Stomach (tissue), 9 donors: ENCODE results near the gene TMED8. TPM values are rescaled to one million over a fixed set of nuclear protein-coding genes. Genes with fewer than 3 reads are reported as not detected.
"Not testable (repeated sequence)": the region's sequence is repeated elsewhere in the genome, so short reads cannot be mapped to it uniquely, and the experiment has no call there.

Experiments
- DNase-seq, 2 donors: peaks; one replicate each; pipeline versions ENCODE4 v3.0.0 to v3.0.0-alpha.2; 2013 to 2019
- H3K27ac ChIP-seq, 5 donors: fragments of 200-600 bp in 4 of 5; sonication (generic) in 4 of 5; one replicate each; pipeline ENCODE4 v1.5.1; 2013 to 2019; ENCODE audit warnings: mild to moderate bottlenecking in 1 of 5, moderate library complexity in 1 of 5
- H3K27me3 ChIP-seq, 3 donors: fragments of 200-600 bp; sonication (generic); one replicate each; pipeline ENCODE4 v1.5.1; 2017 to 2019; ENCODE audit warnings: mixed run types in 1 of 3
- H3K36me3 ChIP-seq, 4 donors: fragments of 200-600 bp; sonication (generic); 1 replicate in 3 of 4; 2 replicates in 1 of 4; pipeline ENCODE4 v1.5.1; 2016 to 2019
- H3K4me1 ChIP-seq, 4 donors: fragments of 200-600 bp; sonication (generic); one replicate each; pipeline ENCODE4 v1.5.1; 2016 to 2019
- H3K4me3 ChIP-seq, 4 donors: fragments of 200-600 bp; sonication (generic) in 3 of 4; one replicate each; pipeline ENCODE4 v1.5.1; 2016 to 2019; ENCODE audit warnings: mild to moderate bottlenecking in 1 of 4
- H3K9me3 ChIP-seq, 4 donors: fragments of 200-600 bp; sonication (generic); one replicate each; pipeline ENCODE4 v1.5.1; 2016 to 2019
- CTCF ChIP-seq, 7 experiments: fragments of 450-650 bp in 4 of 7; fragments of 200-600 bp in 3 of 7; sonication (generic) in 3 of 7; IDR thresholded peaks; one replicate each; pipeline ENCODE4 v1.5.1; 2016 to 2019; ENCODE audit warnings: antibody characterized with exemption in 7 of 7, control low read depth in 2 of 7, mild to moderate bottlenecking in 1 of 7
- EP300 ChIP-seq: sonication (generic); formaldehyde crosslinking; IDR thresholded peaks from one replicate; pipeline ENCODE4 v1.6.1; 2017; ENCODE audit warnings: antibody characterized with exemption
- POLR2A ChIP-seq, 4 donors: fragments of 450-650 bp; IDR thresholded peaks; one replicate each; pipeline ENCODE4 v1.6.1; 2016; ENCODE audit warnings: antibody characterized with exemption in 4 of 4, control low read depth in 2 of 4, mild to moderate bottlenecking in 1 of 4, moderate library complexity in 1 of 4
- POLR2AphosphoS5 ChIP-seq, 3 donors: sonication (generic); formaldehyde crosslinking; IDR thresholded peaks; one replicate each; pipeline ENCODE4 v1.6.1; 2016; ENCODE audit warnings: antibody characterized with exemption in 3 of 3
- WGBS, 5 donors: extraction: QIAGEN DNeasy Blood & Tissue Kit in 3 of 5; methylation state at CpG; one replicate each; pipeline versions ENCODE4 v1.1.5 to v1.1.7; 2013 to 2018; 5-methylcytosine and 5-hydroxymethylcytosine counted together
- intact Hi-C: fragments of 100-400 bp; cut with DNase I; formaldehyde crosslinking; loops from one replicate; pipeline ENCODE4 v1.15.1; 2023; ENCODE audit warnings: low total_unique reads
- polyA plus RNA-seq, 3 donors: library from polyadenylated mRNA; stranded (reverse); fragments of 200-250 nt; gene quantifications; one replicate each; pipeline ENCODE4 v1.2.3, GENCODE V29; 2013
- total RNA-seq, 5 donors: library from RNA; depleted of rRNA; stranded (reverse); fragments of >200 nt; gene quantifications; one replicate each; pipeline versions ENCODE4 v1.1.0 to v1.2.3, GENCODE V29; 2014 to 2016
- donor health status: healthy with polysubstance abuse.
- donor health status: Bipolar disorder and iron deficiency.
- donor health status: healthy.

Gene TMED8
- total and polyA plus RNA-seq, 8 donors: 1.7 to 15.8 (median 5.0) TPM

GRCh38 chr14:77340389-77340788, 36.5 kb downstream of the TMED8 start:
- Histone ChIP-seq H3K4me3 (no peak overlapping the region), H3K9me3 (no peaks in the 10 kb centered on the region), H3K4me1 (no peaks in the 10 kb centered on the region), H3K36me3 (peaks cover 9 to 57% (median 48%) of the 10 kb centered on the region in 4 donors), H3K27ac (no peak overlapping the region), H3K27me3 (no peaks in the 10 kb centered on the region)
- DNase-seq: no peak
- TF ChIP-seq POLR2A (IDR thresholded peaks at IDR 0.05) (no peak), CTCF (IDR thresholded peaks at IDR 0.05) (no peak), POLR2AphosphoS5 (IDR thresholded peaks at IDR 0.05) (no peak), EP300 (no peak)
- intact Hi-C loops: no loop called here
- WGBS, 5 donors: 86 to 98% (median 95%) methylated on average over 4 of the region's 4 CpGs

- no peak for TF ChIP-seq POLR2AphosphoS5 (IDR thresholded peaks at IDR 0.05)
- no peak for TF ChIP-seq EP300
- TF ChIP-seq CTCF (IDR thresholded peaks at IDR 0.05): no peak
- no peak for TF ChIP-seq POLR2A (IDR thresholded peaks at IDR 0.05)
- H3K9me3 ChIP-seq: no peaks in the 10 kb centered on the region
- intact Hi-C loops: no loop called here
- no peaks in the 10 kb centered on the region for H3K27me3 ChIP-seq
- DNase-seq: no peak
- 93 to 100% (median 96%) methylated on average over 1 of the region's 1 CpG for WGBS, 5 donors
- H3K4me1 ChIP-seq: no peaks in the 10 kb centered on the region
- peaks cover 9 to 57% (median 48%) of the 10 kb centered on the region in 4 donors for H3K36me3 ChIP-seq
- H3K27ac ChIP-seq: no peak overlapping the region
- H3K4me3 ChIP-seq: no peak overlapping the region
Measured at GRCh38 chr14:77339407-77339806, 37.5 kb downstream of the TMED8 start.

- intact Hi-C loops: no loop called here
- no peak for DNase-seq
- Histone ChIP-seq H3K4me1 (no peaks in the 10 kb centered on the region), H3K9me3 (no peaks in the 10 kb centered on the region), H3K36me3 (peaks cover 9 to 49% (median 43%) of the 10 kb centered on the region in 4 donors), H3K4me3 (no peak overlapping the region), H3K27ac (no peak overlapping the region), H3K27me3 (no peaks in the 10 kb centered on the region)
- no peak for TF ChIP-seq POLR2A (IDR thresholded peaks at IDR 0.05)
- no peak for TF ChIP-seq POLR2AphosphoS5 (IDR thresholded peaks at IDR 0.05)
- TF ChIP-seq CTCF (IDR thresholded peaks at IDR 0.05): no peak
- TF ChIP-seq EP300: no peak
- 76 to 84% (median 79%) methylated on average over 2 of the region's 2 CpGs for WGBS, 5 donors
Measured at GRCh38 chr14:77338302-77338701, 38.6 kb downstream of the TMED8 start.

GRCh38 chr14:77337880-77338279, 39.0 kb downstream of the TMED8 start:
- 87 to 91% (median 90%) methylated on average over 3 of the region's 3 CpGs for WGBS, 5 donors
- no peak overlapping the region for H3K4me3 ChIP-seq
- no peak for DNase-seq
- no peak overlapping the region for H3K27ac ChIP-seq
- intact Hi-C loops: no loop called here
- H3K4me1 ChIP-seq: no peaks in the 10 kb centered on the region
- no peaks in the 10 kb centered on the region for H3K9me3 ChIP-seq
- H3K27me3 ChIP-seq: no peaks in the 10 kb centered on the region
- TF ChIP-seq EP300: no peak
- TF ChIP-seq POLR2AphosphoS5 (IDR thresholded peaks at IDR 0.05): no peak
- no peak for TF ChIP-seq CTCF (IDR thresholded peaks at IDR 0.05)
- peaks cover 9 to 45% (median 39%) of the 10 kb centered on the region in 4 donors for H3K36me3 ChIP-seq

- H3K9me3 ChIP-seq, H3K4me3 ChIP-seq, H3K4me1 ChIP-seq, DNase-seq, H3K27me3 ChIP-seq, intact Hi-C loops, H3K27ac ChIP-seq: not testable (repeated sequence)
- WGBS, 5 donors: 91 to 97% (median 94%) methylated on average over 9 of the region's 9 CpGs
- peaks cover 9 to 38% (median 33%) of the 10 kb centered on the region in 4 donors for H3K36me3 ChIP-seq
Measured at GRCh38 chr14:77337255-77337654, 39.6 kb downstream of the TMED8 start.
